Body of pancreas (tissue), 4 donors: Measurements from ENCODE around the gene ACIN1.

Experiments
- CTCF ChIP-seq, 7 experiments: fragments of 450-650 bp in 4 of 7; fragments of 200-600 bp in 3 of 7; sonication (generic) in 3 of 7; IDR thresholded peaks; one replicate each; pipeline ENCODE4 v1.5.1; 2016 to 2019; ENCODE audit warnings: antibody characterized with exemption in 7 of 7
- POLR2A ChIP-seq, 3 donors: fragments of 450-650 bp; IDR thresholded peaks; one replicate each; pipeline ENCODE4 v1.6.1; 2016; ENCODE audit warnings: antibody characterized with exemption in 3 of 3, mild to moderate bottlenecking in 2 of 3

- TF ChIP-seq CTCF (IDR thresholded peaks at IDR 0.05): no peak
- no peak for TF ChIP-seq POLR2A (IDR thresholded peaks at IDR 0.05)
These were observed 34.2 kb upstream of the ACIN1 start for GRCh38 chr14:23128969-23129758.
